GM12872 (cell line): ENCODE data around the gene RXFP4.

Experiments used
- TF ChIP-seq, protein P1 (sequence below): IDR thresholded peaks from 3 replicates; pipeline ENCODE4 v1.5.1; 2011; ENCODE audit warnings: low read depth, mild to moderate bottlenecking, low read length, moderate library complexity; ENCODE audit not compliant: insufficient read depth

The RXFP4 gene, protein sequence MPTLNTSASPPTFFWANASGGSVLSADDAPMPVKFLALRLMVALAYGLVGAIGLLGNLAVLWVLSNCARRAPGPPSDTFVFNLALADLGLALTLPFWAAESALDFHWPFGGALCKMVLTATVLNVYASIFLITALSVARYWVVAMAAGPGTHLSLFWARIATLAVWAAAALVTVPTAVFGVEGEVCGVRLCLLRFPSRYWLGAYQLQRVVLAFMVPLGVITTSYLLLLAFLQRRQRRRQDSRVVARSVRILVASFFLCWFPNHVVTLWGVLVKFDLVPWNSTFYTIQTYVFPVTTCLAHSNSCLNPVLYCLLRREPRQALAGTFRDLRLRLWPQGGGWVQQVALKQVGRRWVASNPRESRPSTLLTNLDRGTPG

DNA sequence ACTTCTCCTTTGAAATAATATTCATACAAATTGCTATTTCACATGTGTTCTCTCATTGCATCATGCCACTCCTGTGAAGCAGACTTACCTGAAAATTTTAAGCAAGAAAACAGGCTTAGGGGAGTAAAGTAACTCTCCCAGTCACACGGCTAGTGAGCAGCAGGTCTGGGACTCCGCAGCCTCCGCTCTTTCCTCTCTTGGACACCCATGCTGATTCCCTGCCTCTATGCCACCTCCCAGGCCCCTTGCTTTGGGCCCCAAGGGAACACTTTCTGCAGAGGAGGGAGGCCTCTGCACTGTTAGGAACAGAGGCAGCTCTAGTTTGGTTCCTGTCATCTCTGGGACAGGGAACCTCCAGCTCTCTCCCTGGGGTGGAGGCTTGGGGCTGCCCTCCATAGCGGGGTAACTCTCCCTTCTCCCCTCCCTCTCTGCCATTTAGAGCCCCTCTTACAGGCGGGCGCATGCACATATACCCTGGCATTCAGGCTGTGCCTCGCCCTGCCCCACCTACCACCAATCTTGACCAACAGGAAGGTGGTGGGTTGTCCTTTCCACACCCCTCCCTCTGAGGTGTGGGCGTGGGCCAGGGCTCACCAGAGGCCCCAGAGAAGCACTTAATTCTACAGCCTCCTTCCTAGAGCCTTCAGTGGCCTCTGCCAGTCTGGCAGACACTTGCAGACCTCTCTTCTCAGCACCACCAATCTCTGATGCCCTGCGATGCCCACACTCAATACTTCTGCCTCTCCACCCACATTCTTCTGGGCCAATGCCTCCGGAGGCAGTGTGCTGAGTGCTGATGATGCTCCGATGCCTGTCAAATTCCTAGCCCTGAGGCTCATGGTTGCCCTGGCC lies at the start of gene RXFP4:
Gene RXFP4 (plus strand): TSS at position 646 of the 852 bp plus-strand sequence. CDS start 72 bp downstream, at position 718.
- TF ChIP-seq, protein P1, sequence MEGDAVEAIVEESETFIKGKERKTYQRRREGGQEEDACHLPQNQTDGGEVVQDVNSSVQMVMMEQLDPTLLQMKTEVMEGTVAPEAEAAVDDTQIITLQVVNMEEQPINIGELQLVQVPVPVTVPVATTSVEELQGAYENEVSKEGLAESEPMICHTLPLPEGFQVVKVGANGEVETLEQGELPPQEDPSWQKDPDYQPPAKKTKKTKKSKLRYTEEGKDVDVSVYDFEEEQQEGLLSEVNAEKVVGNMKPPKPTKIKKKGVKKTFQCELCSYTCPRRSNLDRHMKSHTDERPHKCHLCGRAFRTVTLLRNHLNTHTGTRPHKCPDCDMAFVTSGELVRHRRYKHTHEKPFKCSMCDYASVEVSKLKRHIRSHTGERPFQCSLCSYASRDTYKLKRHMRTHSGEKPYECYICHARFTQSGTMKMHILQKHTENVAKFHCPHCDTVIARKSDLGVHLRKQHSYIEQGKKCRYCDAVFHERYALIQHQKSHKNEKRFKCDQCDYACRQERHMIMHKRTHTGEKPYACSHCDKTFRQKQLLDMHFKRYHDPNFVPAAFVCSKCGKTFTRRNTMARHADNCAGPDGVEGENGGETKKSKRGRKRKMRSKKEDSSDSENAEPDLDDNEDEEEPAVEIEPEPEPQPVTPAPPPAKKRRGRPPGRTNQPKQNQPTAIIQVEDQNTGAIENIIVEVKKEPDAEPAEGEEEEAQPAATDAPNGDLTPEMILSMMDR: no peak

DNA sequence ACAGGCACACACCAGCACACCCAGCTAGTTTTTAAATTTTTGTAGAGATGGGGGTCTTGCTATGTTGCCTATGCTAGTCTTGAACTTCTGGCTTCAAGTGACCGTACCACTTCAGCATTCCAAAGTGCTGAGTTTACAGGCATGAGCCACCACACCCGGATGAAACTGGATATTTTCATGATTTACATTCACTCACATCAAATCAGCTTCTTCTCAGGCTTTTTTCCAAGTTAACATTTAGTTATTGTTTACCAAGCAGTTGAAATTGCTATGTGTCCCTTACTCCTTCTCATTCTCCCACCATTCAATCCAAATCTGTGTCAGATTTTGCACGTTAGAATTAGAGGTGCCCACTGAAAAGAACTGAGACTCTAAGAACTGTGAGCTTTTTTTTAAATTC lies 48.6 kb upstream of the RXFP4 start:
- TF ChIP-seq, protein P1: no peak

- TF ChIP-seq, protein P1: no peak
Measured at GRCh38 chr1:155893389-155894142, 47.9 kb upstream of the RXFP4 start.

GRCh38 chr1:155897746-155898145 lies 43.7 kb upstream of the RXFP4 start:
- TF ChIP-seq, protein P1: no peak

DNA sequence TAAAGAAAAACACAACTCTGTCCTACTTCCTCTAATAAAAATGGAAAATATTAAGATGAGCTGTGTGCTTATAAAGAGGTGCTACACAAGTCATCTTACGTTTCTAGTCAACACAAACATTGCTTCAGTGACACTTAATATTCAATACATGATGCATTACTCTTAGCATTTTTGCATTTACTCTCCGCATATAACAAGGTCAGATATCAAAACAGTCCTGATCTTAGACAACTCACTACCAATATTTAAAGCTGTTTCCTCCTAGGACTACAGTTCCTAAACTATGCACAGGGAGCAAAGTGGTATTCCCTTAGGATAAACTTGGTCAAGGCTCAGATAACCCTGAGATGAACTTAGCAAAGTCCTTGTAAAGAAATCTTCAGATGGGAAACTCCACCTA lies 42.5 kb upstream of the RXFP4 start:
- TF ChIP-seq, protein P1: no peak

- TF ChIP-seq, protein P1: no peak
Measured at GRCh38 chr1:155899683-155900082, 41.8 kb upstream of the RXFP4 start.

DNA sequence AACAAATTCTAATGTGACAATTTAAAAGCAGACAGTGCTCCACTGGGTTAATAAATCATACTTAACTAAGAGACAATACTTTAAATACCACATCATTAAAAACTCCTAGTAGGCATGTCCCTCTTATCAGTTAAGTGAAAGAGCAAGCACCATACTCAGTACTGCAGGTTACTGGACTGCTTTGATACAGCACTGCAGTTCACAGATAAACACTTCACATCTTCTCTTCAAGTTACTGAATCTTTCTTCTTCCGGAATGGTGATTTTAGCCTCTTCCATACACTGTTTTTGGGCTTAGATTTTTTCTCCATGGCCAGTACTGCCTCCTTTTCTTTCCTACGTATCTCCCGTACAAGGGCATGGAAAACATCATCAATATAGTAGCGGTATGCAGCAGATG lies 41.3 kb upstream of the RXFP4 start:
- TF ChIP-seq, protein P1: no peak
